ENCODE results near the gene SOX5. TPM values are rescaled to one million over a fixed set of nuclear protein-coding genes. Genes with fewer than 3 reads are reported as not detected.

Gene SOX5
- total RNA-seq, 4 donors from 2014 or later: 47.1 to 56.8 (median 50.2) TPM

DNA sequence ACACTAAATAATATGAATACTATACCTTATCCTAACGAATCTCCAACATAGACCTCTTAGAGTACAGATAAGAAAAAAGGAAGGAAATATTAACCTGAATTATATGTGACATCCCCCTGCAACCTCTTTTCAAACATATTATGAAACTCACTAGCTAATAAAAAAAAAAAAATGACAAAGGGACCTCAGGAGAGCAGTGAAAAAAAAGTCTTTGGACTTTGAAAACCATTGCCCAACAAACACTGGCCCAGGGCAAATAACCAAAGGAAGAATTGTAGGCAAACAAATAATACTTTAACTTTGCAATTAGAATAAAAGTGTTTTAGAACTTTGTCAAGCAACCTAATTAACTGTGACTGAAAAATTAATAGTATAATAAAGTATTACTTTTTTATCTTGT, 7.7 kb downstream of the SOX5 start:
- TF ChIP-seq, protein P1, sequence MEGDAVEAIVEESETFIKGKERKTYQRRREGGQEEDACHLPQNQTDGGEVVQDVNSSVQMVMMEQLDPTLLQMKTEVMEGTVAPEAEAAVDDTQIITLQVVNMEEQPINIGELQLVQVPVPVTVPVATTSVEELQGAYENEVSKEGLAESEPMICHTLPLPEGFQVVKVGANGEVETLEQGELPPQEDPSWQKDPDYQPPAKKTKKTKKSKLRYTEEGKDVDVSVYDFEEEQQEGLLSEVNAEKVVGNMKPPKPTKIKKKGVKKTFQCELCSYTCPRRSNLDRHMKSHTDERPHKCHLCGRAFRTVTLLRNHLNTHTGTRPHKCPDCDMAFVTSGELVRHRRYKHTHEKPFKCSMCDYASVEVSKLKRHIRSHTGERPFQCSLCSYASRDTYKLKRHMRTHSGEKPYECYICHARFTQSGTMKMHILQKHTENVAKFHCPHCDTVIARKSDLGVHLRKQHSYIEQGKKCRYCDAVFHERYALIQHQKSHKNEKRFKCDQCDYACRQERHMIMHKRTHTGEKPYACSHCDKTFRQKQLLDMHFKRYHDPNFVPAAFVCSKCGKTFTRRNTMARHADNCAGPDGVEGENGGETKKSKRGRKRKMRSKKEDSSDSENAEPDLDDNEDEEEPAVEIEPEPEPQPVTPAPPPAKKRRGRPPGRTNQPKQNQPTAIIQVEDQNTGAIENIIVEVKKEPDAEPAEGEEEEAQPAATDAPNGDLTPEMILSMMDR (IDR thresholded peaks at IDR 0.05; ENCODE audit: low read depth): no peak

DNA sequence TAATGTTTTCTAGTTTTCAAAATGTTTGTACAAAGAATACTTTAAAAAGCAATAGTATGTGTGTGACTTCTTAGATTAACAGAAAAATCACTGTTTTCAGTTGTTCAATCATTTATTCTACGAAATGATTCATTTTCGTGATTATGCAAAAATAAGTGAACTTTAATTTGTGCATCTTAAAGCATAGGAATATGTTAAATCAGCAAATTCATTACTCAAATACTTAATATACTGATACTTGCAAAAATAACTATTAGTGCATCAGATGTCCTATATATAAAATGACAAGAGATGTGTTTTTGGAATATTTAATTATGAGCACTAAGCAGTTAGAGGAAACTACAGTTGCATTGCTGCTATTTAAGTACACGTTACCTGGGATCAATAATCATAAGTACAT, 11.0 kb downstream of the SOX5 start:
- TF ChIP-seq, protein P1 (IDR thresholded peaks at IDR 0.05; ENCODE audit: low read depth): no peak

GRCh38 chr12:23931176-23931575, 18.3 kb downstream of the SOX5 start:
- TF ChIP-seq, protein P1 (IDR thresholded peaks at IDR 0.05; ENCODE audit: low read depth): no peak

DNA sequence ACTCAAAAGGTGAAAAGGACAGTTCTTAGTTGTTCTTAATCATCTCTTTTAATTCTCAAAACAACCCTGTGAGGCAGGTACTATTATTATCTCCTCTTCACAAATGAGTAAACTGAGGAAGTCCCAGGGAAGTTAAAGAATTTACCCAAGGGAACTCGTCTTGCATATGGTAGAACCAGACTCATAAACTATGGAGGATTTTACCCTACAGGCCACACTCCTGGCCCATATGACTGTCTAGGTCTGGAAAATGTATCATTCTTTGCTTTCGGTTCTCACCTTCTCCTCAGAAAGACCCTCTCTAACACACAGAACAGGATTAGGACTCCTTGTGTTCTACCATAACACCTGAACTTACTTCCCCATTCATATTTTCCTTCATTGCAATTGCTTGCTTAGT, 18.9 kb downstream of the SOX5 start:
- TF ChIP-seq, protein P1 (IDR thresholded peaks at IDR 0.05; ENCODE audit: low read depth): no peak

GRCh38 chr12:23929906-23930305, 19.6 kb downstream of the SOX5 start:
- TF ChIP-seq, protein P1 (IDR thresholded peaks at IDR 0.05; ENCODE audit: low read depth): no peak

- TF ChIP-seq, protein P1 (IDR thresholded peaks at IDR 0.05; ENCODE audit: low read depth): no peak
Observed at GRCh38 chr12:23927907-23928306, 21.6 kb downstream of the SOX5 start.

GRCh38 chr12:23921099-23921856, 28.2 kb downstream of the SOX5 start:
- TF ChIP-seq, protein P1 (IDR thresholded peaks at IDR 0.05; ENCODE audit: low read depth): no peak

All from subcutaneous adipose tissue (tissue), 4 donors.